PFSK-1 (cell line): Measurements from ENCODE around the gene BRINP1.

Experiments used
- FOXP2 ChIP-seq: optimal IDR thresholded peaks from 2 replicates; pipeline ENCODE3; 2011; ENCODE audit warnings: borderline replicate concordance, control low read depth, inconsistent platforms; ENCODE audit not compliant: insufficient read depth; ENCODE audit errors: extremely low read length, extremely low read depth
- POLR2AphosphoS5 ChIP-seq: IDR thresholded peaks from 2 replicates; pipeline ENCODE4 v1.6.1; 2012; ENCODE audit warnings: low read depth, mild to moderate bottlenecking, control low read depth, low read length, moderate library complexity
- REST ChIP-seq, 2 experiments: IDR thresholded peaks; 2 replicates each; pipeline versions ENCODE4 v1.6.1 to v1.8.0; 2011 to 2012; ENCODE audit warnings: low read depth in 2 of 2, low read length in 2 of 2, control low read depth in 1 of 2, inconsistent platforms in 1 of 2, mild to moderate bottlenecking in 1 of 2, moderate library complexity in 1 of 2; ENCODE audit not compliant: insufficient read depth in 1 of 2
- SIN3A ChIP-seq: IDR thresholded peaks from 2 replicates; pipeline ENCODE4 v1.6.1; 2012; ENCODE audit warnings: mild to moderate bottlenecking, low read length, moderate library complexity, borderline replicate concordance; ENCODE audit not compliant: insufficient read depth
- TAF1 ChIP-seq: IDR thresholded peaks from 2 replicates; pipeline ENCODE4 v1.6.1; 2012; ENCODE audit warnings: low read length, control low read depth, borderline replicate concordance; ENCODE audit not compliant: insufficient read depth

BRINP1 gene

GRCh38 chr9:119224431-119224830, 144.8 kb downstream of the BRINP1 start:
- TF ChIP-seq POLR2AphosphoS5 (no peak), REST (IDR thresholded peaks at IDR 0.05; ENCODE audit: insufficient read depth in 1 of 2, low read depth in 2 of 2, low read length in 2 of 2) (no peak), SIN3A (no peak), FOXP2 (no peak), TAF1 (no peak)

- TF ChIP-seq SIN3A, result no peak
- TF ChIP-seq REST (IDR thresholded peaks at IDR 0.05; ENCODE audit: insufficient read depth in 1 of 2, low read depth in 2 of 2, low read length in 2 of 2), result no peak
- TF ChIP-seq POLR2AphosphoS5, result no peak
- TF ChIP-seq FOXP2, result no peak
- no peak for TF ChIP-seq TAF1
Measured at GRCh38 chr9:119221276-119221675, 148.0 kb downstream of the BRINP1 start.

GRCh38 chr9:119218293-119218692, 150.9 kb downstream of the BRINP1 start:
- no peak for TF ChIP-seq FOXP2
- no peak for TF ChIP-seq REST (IDR thresholded peaks at IDR 0.05; ENCODE audit: insufficient read depth in 1 of 2, low read depth in 2 of 2, low read length in 2 of 2)
- no peak for TF ChIP-seq SIN3A
- no peak for TF ChIP-seq POLR2AphosphoS5

GRCh38 chr9:119216651-119217331, 152.4 kb downstream of the BRINP1 start:
- TF ChIP-seq REST (IDR thresholded peaks at IDR 0.05; ENCODE audit: insufficient read depth in 1 of 2, low read depth in 2 of 2, low read length in 2 of 2), result no peak
- TF ChIP-seq SIN3A, result no peak

GRCh38 chr9:119215651-119216050, 153.6 kb downstream of the BRINP1 start:
- no peak for TF ChIP-seq POLR2AphosphoS5
- no peak for TF ChIP-seq FOXP2
